HG03469 (cell line): ENCODE results near the gene KRTAP12-3.
"Not testable (repeated sequence)": the region's sequence is repeated elsewhere in the genome, so short reads cannot be mapped to it uniquely, and the experiment has no call there.

Experiments used
- ATAC-seq: cut with Tn5 transposase; IDR thresholded peaks from one replicate; pipeline ENCODE4 v1.9.1; 2021; ENCODE audit warnings: mild to moderate bottlenecking, moderate library complexity, moderate number of reproducible peaks; ENCODE audit not compliant: unreplicated experiment

KRTAP12-3 gene, protein sequence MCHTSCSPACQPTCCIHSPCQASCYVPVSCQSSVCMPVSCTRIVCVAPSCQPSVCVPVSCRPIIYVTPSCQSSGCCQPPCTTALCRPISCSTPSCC

DNA sequence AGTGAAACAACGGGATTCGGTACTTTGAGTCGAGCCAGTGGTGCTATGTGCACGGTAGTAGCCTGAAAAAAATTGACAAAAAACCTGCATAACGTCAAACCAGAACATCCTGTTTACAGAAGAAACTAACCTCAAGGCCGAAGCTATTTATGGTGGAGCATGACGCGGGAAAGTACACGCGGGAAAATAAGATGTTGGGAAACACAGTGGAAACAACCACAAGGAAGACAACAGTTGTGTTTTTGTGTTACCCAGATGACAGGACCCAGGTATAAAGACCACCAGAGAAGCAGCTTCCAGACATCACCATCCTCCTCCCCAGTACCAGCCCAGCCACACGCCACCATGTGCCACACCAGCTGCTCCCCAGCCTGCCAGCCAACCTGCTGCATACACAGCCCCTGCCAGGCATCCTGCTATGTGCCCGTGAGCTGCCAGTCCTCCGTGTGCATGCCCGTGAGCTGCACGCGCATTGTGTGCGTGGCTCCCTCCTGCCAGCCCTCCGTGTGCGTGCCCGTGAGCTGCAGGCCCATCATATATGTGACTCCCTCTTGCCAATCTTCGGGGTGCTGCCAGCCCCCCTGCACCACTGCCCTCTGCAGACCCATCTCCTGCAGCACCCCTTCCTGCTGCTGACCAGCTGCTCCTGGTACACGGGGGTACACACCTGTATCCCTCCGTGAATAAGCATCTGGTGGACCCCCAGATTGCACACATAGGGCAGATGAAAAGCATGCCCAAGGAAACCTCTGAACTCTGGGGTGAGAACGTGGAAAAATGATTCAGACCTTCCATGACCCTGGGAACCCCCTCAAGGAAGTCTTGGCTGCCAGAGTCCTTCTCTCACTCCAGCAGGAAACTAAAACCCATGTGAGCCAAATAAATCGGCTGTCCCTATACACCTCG, at the start of gene KRTAP12-3:
TSS of gene KRTAP12-3 (plus strand) at position 298 of the 906 bp plus-strand sequence. CDS start at position 346, 48 bp downstream.
- no peak for ATAC-seq

DNA sequence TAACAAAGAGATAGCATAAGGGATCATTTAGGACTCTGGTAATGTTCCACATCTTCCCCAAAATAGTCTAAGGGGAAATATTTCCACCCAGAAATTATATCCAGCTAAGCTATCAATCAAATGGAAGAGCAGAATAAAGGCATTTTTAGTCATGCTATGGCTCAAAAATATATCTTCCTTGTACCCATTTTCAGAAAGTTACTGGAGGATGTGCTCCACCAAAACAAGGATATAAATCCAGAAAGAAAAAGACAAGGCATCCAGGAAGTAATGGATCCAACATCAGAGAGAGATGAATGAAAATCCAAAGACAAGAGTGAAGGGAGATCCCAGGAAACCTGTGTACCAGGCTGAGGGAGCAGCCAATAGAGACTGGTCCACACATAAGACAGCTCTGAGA, 48.5 kb upstream of the KRTAP12-3 start:
- ATAC-seq = no peak

DNA sequence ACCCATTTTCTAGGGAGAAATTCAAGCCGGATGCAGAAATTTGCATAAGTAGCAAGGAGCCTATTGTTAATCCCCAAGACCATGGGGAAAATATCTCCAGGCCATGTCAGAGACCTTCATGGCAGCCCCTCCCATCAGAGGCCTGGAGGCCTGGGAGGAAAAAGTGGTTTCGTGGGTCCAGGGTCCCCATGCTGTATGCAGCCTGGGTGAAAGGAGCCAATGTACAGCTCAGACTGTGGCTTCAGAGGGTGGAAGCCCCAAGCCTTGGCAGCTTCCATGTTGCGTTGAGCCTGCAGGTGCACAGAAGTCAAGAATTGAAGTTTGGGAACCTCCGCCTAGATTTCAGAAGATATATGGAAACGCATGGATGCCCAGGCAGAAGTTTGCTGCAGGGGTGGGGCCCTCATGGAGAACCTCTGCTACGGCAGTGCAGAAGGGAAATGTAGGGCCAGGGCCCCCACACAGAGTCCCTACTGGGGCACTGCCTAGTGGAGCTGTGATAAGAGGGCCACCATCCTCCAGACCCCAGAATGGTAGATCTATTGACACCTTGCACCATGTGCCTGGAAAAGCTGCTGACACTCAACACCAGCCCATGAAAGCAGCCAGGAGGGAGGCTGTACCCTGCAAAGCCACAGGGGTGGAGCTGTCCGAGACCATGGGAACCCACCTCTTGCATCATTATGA, 47.4 kb upstream of the KRTAP12-3 start:
- ATAC-seq = not testable (repeated sequence)

DNA sequence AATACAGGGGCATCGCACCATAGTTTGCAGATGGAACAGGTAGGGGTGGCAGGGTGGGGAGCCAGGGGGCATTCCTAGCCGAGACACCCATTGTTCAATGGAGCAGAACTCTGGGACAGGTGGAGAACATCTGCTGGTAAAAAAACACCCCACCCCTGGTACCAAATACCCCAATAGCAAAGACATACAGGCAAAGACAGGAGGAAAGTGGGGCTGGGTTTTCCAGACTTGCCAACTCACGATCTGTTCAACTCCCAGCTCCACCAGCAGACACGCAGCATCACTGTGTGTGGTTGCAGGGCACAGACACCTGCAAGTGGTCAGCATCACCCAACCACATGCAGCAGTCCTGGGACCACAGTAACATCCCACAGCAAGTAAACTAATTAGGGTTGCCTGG, 46.2 kb upstream of the KRTAP12-3 start:
- ATAC-seq = no peak

DNA sequence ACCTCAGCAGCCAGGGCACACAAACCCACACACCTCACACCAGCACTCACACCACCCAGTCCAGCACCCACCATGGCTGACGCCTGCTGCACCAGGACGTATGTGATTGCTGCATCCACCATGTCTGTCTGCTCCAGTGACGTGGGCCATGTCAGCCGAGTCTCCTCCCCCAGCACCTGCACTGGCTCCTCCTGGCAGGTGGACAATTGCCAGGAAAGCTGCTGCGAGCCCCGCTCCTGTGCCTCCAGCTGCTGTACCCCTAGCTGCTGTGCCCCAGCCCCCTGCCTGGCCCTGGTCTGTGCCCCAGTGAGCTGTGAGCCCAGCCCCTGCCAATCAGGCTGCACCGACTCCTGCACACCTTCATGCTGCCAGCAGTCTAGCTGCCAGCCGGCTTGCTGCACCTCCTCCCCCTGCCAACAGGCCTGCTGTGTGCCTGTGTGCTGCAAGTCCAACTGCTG, 45.7 kb upstream of the KRTAP12-3 start, which contains the start of gene KRTAP10-8:
TSS of gene KRTAP10-8 (plus strand) at position 51 of the 458 bp plus-strand sequence. CDS start at position 73, 22 bp downstream.
- ATAC-seq = no peak

GRCh38 chr21:44612669-44613229, 45.0 kb upstream of the KRTAP12-3 start:
- no peak for ATAC-seq

DNA sequence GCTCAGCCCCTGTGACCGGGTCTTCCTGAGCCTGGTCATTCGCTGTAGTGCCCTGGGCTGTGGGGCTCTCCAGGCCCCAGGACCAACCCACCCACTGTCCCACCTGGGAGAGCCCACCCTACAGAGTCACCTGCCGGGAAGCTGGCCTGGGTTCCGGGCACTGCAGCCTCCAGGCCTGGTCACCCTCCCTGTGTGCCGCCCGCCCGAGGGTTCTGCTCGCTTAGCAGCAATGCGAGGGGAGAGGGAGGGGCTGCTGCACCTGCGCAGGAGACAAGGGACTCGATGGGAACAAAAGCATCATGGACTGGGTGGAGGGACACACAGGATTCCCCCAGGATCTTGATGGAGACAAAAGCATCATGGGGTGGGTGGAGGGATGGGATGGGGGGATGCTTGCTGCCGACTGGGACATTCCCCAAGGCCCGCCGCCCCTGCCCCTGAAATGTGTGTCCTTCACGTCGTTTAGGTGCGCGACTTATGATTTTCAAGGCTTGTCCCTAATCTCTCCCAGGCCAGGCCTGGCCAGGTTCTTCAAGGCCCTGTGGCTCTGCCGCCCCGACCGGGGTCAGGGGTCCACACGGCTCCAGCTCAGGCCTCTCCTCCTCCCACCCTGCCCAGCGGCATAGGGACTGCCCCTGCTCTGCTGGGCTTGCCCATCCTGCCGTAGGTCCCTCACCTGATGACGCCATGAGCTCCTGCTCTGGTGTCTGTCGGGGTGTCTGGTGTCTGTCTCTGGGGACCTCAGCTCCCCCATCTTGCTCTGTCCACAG, 44.2 kb upstream of the KRTAP12-3 start:
- ATAC-seq = no peak

- no peak for ATAC-seq
Measured at GRCh38 chr21:44614161-44614631, 43.5 kb upstream of the KRTAP12-3 start.

DNA sequence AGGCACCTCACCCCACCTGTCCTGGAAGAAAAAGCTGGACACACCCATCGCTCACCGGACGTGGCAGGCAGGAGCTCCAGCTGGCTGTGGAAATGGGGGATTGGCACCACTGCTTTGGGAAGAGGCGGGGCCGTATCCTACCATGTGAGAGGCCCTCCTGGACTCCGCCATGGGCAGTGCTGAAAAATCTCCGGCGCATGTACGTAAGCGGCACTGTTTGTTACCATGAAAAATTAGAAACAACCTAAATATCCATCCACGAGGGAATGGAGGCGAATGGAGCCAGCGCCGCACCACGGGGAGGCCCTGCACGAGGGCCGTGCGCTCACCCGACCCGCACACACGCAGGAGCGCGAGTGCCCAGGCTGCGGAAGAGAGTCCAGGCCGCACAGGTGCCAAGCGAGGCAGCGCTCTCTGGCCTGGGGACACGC, 42.8 kb upstream of the KRTAP12-3 start:
- ATAC-seq = no peak

- no peak for ATAC-seq
Measured at GRCh38 chr21:44615466-44615865, 42.3 kb upstream of the KRTAP12-3 start.

DNA sequence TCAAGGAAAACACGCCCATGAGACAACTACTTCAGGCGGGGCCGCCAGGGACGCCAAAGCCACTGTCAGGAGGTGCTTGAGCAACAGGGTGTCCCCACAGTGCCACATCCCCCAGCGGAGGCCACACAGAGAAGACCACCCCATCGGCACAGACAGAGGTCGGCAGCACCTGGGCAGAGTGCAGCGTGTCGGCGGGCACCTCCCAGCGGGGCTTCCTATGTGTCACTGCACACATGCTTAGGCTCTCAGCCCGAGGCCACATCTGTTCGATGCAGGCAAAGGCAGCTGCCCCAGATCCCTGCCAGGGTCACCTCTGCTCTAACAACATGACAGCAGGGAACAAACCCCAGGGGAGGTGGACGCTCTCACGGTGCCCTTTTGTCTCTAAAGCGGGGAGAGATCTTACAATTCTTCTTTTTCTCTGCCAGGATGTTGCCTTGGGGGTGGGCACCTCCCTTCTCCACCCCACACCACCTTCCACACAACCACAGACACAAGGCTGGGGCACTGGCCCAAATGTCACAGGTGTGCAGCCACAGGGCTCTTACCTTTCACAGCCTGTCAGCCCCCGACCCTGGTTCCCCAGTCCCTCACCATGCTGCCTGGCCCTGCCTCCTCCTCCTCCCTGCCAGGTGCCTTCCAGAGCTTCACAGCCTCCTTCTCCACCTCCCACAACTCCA, 41.7 kb upstream of the KRTAP12-3 start:
- no peak for ATAC-seq

- ATAC-seq = no peak
Measured at GRCh38 chr21:44616591-44616926, 41.2 kb upstream of the KRTAP12-3 start.

- ATAC-seq = no peak
Measured at GRCh38 chr21:44617071-44617501, 40.6 kb upstream of the KRTAP12-3 start.

DNA sequence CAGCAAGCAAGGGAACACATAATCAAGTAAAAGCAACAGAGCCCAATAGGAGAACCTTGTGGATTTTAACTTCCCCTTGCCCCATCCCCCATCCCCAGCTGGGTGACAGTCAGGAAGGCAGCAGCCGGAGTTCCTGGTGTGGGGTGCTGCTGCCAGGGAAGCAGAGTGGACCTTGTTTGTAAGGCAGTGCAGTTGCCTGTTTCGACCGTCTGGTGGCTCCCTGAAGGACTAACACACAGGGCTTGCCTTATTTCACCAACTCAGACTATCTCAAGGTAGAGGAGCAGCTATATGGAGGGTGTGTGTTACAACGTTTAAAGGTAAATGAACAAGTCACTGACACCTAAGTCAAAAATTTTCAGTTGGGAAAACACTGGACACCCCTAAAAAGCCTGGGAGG, 39.2 kb upstream of the KRTAP12-3 start:
- no peak for ATAC-seq

DNA sequence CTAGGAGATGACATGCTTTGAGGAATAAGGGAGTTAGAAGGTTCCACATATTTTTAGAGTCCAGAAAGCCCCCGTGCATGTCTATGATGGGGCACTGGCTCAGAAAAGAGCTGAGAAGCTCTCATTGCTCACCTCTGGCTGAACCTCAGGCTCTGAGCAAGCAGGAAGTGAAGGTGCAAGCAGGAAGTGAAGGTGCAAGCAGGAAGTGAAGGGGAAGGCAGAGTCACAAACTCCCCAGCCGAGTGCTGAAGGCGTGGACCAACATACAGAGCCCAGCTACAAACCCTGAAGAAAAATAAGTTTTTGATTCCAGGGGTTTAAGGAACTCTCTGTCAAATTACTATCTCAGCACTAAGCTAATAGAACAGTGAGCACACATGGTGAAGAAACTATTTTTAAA, 38.8 kb upstream of the KRTAP12-3 start:
- ATAC-seq = no peak

GRCh38 chr21:44619886-44620285, 37.8 kb upstream of the KRTAP12-3 start:
- no peak for ATAC-seq

- ATAC-seq = no peak
Measured at GRCh38 chr21:44623575-44623974, 34.2 kb upstream of the KRTAP12-3 start.

DNA sequence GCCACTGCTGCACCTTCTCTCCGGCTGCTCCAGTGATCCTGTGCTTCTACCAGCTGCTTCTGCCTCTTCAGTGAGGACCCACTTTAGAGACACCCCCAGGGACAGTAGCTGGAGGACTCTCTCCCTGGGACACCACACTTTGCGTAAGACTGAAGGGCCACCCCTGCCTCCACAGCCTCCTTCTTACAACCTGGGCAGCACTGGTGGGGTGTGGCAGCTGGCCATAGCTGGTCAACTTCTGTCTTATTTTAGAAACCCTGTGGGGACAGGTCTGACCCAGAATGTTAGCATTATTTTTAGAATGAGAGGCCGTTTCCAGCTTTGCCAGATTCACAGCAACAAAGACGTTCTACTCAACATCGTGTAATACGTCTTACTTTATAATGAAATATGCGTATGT, 32.0 kb upstream of the KRTAP12-3 start:
- ATAC-seq = no peak

GRCh38 chr21:44626262-44626661, 31.5 kb upstream of the KRTAP12-3 start:
- ATAC-seq = no peak

GRCh38 chr21:44626673-44627143, 31.0 kb upstream of the KRTAP12-3 start, which contains the start of gene KRTAP10-9:
Gene KRTAP10-9 (plus strand): TSS chr21:44627093. CDS start chr21:44627172, 79 bp downstream.
- ATAC-seq = no peak
